ENCODE results near the gene DNM3. TPM values are rescaled to one million over a fixed set of nuclear protein-coding genes. Genes with fewer than 3 reads are reported as not detected.

DNM3 gene
- total RNA-seq, 1 experiment from 2014 or later, result 0.11 TPM

GRCh38 chr1:172005856-172006255 is 164.6 kb downstream of the DNM3 start:
- TF ChIP-seq, protein P1, sequence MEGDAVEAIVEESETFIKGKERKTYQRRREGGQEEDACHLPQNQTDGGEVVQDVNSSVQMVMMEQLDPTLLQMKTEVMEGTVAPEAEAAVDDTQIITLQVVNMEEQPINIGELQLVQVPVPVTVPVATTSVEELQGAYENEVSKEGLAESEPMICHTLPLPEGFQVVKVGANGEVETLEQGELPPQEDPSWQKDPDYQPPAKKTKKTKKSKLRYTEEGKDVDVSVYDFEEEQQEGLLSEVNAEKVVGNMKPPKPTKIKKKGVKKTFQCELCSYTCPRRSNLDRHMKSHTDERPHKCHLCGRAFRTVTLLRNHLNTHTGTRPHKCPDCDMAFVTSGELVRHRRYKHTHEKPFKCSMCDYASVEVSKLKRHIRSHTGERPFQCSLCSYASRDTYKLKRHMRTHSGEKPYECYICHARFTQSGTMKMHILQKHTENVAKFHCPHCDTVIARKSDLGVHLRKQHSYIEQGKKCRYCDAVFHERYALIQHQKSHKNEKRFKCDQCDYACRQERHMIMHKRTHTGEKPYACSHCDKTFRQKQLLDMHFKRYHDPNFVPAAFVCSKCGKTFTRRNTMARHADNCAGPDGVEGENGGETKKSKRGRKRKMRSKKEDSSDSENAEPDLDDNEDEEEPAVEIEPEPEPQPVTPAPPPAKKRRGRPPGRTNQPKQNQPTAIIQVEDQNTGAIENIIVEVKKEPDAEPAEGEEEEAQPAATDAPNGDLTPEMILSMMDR (IDR thresholded peaks at IDR 0.05; ENCODE audit: insufficient read depth in 1 of 2, low read depth in 1 of 2, low read length in 1 of 2, severe bottlenecking in 1 of 2, unreplicated experiment in 1 of 2), result no peak
- DNase-seq, result peak; percentile 7 to 42
- no peak overlapping the region for H3K4me3 Mint-ChIP-seq (ENCODE audit: unreplicated experiment)
- Histone ChIP-seq H3K27me3 (replicated peaks; ENCODE audit: control insufficient read depth, insufficient read depth, low read length) (no peaks in the 10 kb centered on the region), H3K36me3 (ENCODE audit: control insufficient read depth, insufficient read depth, low read length) (no peaks in the 10 kb centered on the region), H3K9me3 (peaks cover 7% of the 10 kb centered on the region), H3K4me1 (peaks cover 13% of the 10 kb centered on the region), H3K4me3 (ENCODE audit: low read depth, low read length) (no peak overlapping the region)
- H3K27ac Mint-ChIP-seq (ENCODE audit: unreplicated experiment), result no peak overlapping the region
- POLR2A ChIA-PET, result no interaction called here
- intact Hi-C loops (cut with micrococcal nuclease; ENCODE audit: unreplicated experiment), result loop anchor here (10.0 kb wide), 1 partner anchor 249 kb away; no protein-coding TSS in a partner anchor
- CTCF ChIA-PET, result no interaction called here
- H3K36me3 Mint-ChIP-seq (ENCODE audit: insufficient read depth, unreplicated experiment), result no peaks in the 10 kb centered on the region
- BruUV-seq (replicated peaks), result no TSS peak
- no peaks in the 10 kb centered on the region for H3K4me1 Mint-ChIP-seq (ENCODE audit: low read depth, unreplicated experiment)
- no peaks in the 10 kb centered on the region for H3K27me3 Mint-ChIP-seq (ENCODE audit: insufficient read depth, unreplicated experiment)
- H3K9me3 Mint-ChIP-seq (ENCODE audit: unreplicated experiment), result peaks cover 9% of the 10 kb centered on the region

DNA sequence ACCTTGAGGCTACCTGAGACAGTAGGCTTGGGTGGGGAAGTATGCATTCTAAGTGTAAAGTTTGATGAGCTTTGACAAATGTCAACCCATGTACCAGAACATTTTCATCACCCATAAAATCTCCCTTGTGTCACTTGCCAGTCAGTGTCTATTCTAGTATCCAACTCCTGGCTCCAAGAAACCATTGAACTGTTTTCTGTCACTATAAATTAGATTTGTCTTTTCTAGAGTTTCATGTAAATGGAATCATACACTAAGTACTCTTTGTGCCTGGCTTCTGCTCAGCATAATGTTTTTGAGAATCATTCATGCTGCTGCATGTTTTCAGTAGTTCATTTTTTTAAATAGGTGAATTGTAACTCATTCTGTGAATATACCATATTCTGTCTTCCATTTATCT is 165.4 kb downstream of the DNM3 start:
- H3K27me3 Mint-ChIP-seq (ENCODE audit: insufficient read depth, unreplicated experiment), result no peaks in the 10 kb centered on the region
- intact Hi-C loops (cut with micrococcal nuclease; ENCODE audit: unreplicated experiment), result loop anchor here (10.0 kb wide), 1 partner anchor 248 kb away; no protein-coding TSS in a partner anchor
- POLR2A ChIA-PET, result no interaction called here
- H3K4me3 ChIP-seq (ENCODE audit: low read depth, low read length), result no peak overlapping the region
- peaks cover 8% of the 10 kb centered on the region for H3K9me3 ChIP-seq
- DNase-seq, result no peak
- CTCF ChIA-PET, result no interaction called here
- H3K27ac Mint-ChIP-seq (ENCODE audit: unreplicated experiment), result no peak overlapping the region
- H3K4me1 Mint-ChIP-seq (ENCODE audit: low read depth, unreplicated experiment), result no peaks in the 10 kb centered on the region
- TF ChIP-seq, protein P1 (IDR thresholded peaks at IDR 0.05; ENCODE audit: insufficient read depth in 1 of 2, low read depth in 1 of 2, low read length in 1 of 2, severe bottlenecking in 1 of 2, unreplicated experiment in 1 of 2), result no peak
- H3K9me3 Mint-ChIP-seq (ENCODE audit: unreplicated experiment), result peaks cover 9% of the 10 kb centered on the region
- no peaks in the 10 kb centered on the region for H3K36me3 ChIP-seq (ENCODE audit: control insufficient read depth, insufficient read depth, low read length)
- no peaks in the 10 kb centered on the region for H3K27me3 ChIP-seq (replicated peaks; ENCODE audit: control insufficient read depth, insufficient read depth, low read length)
- BruUV-seq (replicated peaks), result no TSS peak
- H3K4me3 Mint-ChIP-seq (ENCODE audit: unreplicated experiment), result no peak overlapping the region
- H3K36me3 Mint-ChIP-seq (ENCODE audit: insufficient read depth, unreplicated experiment), result no peaks in the 10 kb centered on the region
- H3K4me1 ChIP-seq, result peaks cover 13% of the 10 kb centered on the region

DNA sequence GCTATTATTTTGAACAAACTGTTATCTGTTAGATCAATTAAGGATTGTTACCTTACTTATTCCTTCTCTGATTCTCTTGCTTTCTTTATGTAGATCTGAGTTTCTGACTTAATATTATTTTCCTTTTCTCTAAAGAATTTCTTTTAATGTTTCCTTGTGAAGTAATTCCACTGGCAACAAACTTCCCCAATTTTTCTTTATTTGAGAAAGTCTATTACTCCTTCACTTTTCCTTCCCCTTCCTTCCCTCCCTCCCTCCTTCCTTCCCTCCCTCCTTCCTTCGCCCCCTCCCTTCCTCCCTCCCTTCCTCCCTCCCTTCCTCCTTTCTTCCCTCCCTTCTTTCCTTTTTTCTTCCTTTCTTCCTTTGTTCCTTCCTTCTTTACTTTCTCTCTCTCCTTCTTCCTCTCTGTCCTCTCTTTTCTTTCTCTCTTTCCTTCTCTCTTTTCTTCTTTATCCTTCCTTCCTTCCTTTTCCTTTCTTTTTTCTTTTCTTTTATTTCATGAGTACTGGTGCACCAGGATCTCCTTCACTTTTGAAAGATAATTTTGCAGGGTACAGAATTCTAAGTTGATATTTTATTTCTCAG is 177.5 kb downstream of the DNM3 start:
- no peak overlapping the region for H3K27ac Mint-ChIP-seq (ENCODE audit: unreplicated experiment)
- no peaks in the 10 kb centered on the region for H3K27me3 ChIP-seq (replicated peaks; ENCODE audit: control insufficient read depth, insufficient read depth, low read length)
- peaks cover 5% of the 10 kb centered on the region for H3K4me1 Mint-ChIP-seq (ENCODE audit: low read depth, unreplicated experiment)
- TF ChIP-seq, protein P1 (IDR thresholded peaks at IDR 0.05; ENCODE audit: insufficient read depth in 1 of 2, low read depth in 1 of 2, low read length in 1 of 2, severe bottlenecking in 1 of 2, unreplicated experiment in 1 of 2), result no peak
- H3K4me1 ChIP-seq, result no peaks in the 10 kb centered on the region
- no peak for DNase-seq
- H3K27me3 Mint-ChIP-seq (ENCODE audit: insufficient read depth, unreplicated experiment), result peaks cover 7% of the 10 kb centered on the region
- no peak overlapping the region for H3K4me3 ChIP-seq (ENCODE audit: low read depth, low read length)
- H3K4me3 Mint-ChIP-seq (ENCODE audit: unreplicated experiment), result no peak overlapping the region
- no peaks in the 10 kb centered on the region for H3K9me3 Mint-ChIP-seq (ENCODE audit: unreplicated experiment)
- POLR2A ChIA-PET, result no interaction called here
- intact Hi-C loops (cut with micrococcal nuclease; ENCODE audit: unreplicated experiment), result no loop called here
- no peaks in the 10 kb centered on the region for H3K36me3 ChIP-seq (ENCODE audit: control insufficient read depth, insufficient read depth, low read length)
- CTCF ChIA-PET, result no interaction called here
- H3K9me3 ChIP-seq, result no peaks in the 10 kb centered on the region
- BruUV-seq (replicated peaks), result no TSS peak
- no peaks in the 10 kb centered on the region for H3K36me3 Mint-ChIP-seq (ENCODE audit: insufficient read depth, unreplicated experiment)

Data from Caco-2 (cell line).